Right lung (tissue), 5 donors: ENCODE measurements around the gene KYNU. TPM values are rescaled to one million over a fixed set of nuclear protein-coding genes. Genes with fewer than 3 reads are reported as not detected.
"Not testable (repeated sequence)": the region's sequence is repeated elsewhere in the genome, so short reads cannot be mapped to it uniquely, and the experiment has no call there.

Source experiments
- DNase-seq, 2 donors: peaks; one replicate each; pipeline ENCODE4 v3.0.0-alpha.2; 2013
- polyA plus RNA-seq, 5 donors: library from polyadenylated mRNA; unstranded; fragments of 120-200 nt; gene quantifications; one replicate each; pipeline versions ENCODE4 v1.2.1 to v1.2.3, GENCODE V29; 2013; ENCODE audit warnings: inconsistent platforms in 1 of 5, low replicate concordance in 1 of 5; ENCODE audit not compliant: insufficient read length in 5 of 5, insufficient read depth in 1 of 5

Gene KYNU
- polyA plus RNA-seq, 5 donors, result 0.56 to 1.1 (median 0.67) TPM

DNA sequence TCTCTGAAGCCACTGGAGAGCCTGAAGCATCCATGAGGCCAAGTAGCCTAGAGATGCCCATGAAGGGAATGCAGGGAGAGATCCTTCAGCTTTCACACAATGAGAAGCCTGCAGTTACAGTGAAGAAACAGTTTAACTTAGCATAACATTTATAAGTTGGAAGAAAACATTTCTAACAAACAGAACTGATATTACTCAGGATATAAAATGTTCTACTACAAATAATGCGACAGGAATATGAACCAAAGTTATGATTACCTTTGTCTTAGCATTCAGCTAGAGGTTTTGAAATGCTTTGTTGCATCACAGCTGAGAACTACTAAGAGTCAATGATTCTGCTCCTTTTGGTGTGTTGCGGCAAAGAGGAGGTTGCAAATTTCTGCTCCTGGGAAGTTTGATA is 6.9 kb upstream of the KYNU start:
- no peak for DNase-seq

DNA sequence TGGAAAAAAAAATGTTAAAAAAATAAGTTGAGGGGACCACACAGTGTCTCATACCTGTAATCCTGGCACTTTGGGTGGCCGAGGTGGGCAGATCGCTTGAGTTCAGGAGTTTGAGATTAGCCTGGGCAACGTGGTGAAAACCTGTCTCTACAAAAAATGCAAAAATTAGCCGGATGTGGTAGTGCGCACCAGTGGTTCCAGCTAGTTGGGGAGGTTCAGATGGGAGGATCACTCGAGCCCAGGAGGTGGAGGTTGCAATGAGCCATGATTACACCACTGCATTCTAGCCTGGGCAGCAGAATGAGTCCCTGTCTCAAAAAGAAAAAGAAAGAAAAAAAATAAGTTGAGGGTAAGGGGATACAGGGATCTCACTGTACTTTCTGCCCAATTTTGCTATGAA is 6.1 kb upstream of the KYNU start:
- no peak for DNase-seq

DNA sequence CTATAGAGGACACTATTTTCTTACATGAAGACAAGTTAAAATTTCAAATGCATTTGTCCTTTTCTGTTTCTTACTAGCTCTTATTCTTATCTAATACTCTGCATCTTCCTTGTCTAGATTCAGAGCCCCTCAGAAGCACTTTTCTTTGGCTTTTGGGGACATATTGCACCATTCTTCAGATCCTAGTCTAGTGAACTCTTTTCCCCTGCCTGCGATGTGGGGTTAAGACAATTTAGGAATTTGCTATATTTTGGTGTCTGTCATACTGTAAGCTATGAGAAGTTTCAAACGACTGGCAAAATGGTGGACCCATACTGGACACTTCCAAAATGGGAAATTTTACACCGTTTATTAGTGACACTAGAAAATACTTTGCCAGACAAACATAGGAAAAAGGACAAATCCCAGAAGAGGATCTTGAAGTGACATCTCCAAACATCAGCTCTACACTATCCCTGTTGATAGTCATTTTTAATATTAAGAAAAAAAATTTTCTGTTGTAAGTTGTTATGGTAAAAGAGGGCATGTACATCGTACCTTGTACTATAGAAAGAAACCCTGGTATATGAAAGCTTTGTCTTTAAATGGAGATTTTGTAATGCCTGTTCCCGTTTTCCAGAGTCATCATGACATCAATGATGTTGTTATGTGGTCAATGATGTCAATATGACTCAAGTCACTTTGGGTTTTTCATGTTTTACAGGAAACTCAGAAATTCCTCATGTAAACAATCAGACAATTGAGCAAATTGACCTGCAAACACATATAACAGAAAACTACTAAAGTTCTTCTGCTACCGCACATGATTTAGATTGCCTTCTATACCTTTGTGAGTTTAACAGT is 4.4 kb upstream of the KYNU start:
- no peak for DNase-seq

- DNase-seq, result no peak
Measured at GRCh38 chr2:142873831-142874287, 3.6 kb upstream of the KYNU start.

- peak; percentile 6 to 8 for DNase-seq
Measured at GRCh38 chr2:142874293-142874814, 3.1 kb upstream of the KYNU start.

- DNase-seq, result no peak
Measured at GRCh38 chr2:142875010-142875409, 2.5 kb upstream of the KYNU start.

- no peak for DNase-seq
Measured at GRCh38 chr2:142875652-142876051, 1.8 kb upstream of the KYNU start.

DNA sequence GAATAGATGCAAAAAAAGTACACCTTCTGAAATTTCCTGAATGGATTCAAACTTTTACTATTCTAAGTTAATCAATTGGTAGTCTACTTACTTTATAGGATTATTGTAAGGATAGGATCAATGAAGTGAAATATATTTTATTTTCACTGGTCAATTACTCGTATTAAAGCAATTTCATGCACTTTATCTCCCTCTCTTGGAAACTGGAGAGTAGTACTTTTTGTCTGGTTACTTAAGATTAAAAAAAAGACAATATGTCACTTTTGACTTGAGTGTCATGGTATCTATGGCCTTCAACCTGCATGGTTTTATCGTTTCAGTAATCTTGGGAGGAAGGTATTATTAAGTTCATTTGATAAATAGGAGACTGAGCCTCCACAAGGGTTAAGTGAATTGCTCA is 1.0 kb upstream of the KYNU start:
- no peak for DNase-seq

- DNase-seq, result no peak
Measured at GRCh38 chr2:142878031-142878678, 691 bp downstream of the KYNU start.

GRCh38 chr2:142879151-142879550 is 1.7 kb downstream of the KYNU start:
- DNase-seq, result no peak

- no peak for DNase-seq
Measured at GRCh38 chr2:142880279-142880678, 2.8 kb downstream of the KYNU start.

GRCh38 chr2:142881619-142882018 is 4.2 kb downstream of the KYNU start:
- no peak for DNase-seq

DNA sequence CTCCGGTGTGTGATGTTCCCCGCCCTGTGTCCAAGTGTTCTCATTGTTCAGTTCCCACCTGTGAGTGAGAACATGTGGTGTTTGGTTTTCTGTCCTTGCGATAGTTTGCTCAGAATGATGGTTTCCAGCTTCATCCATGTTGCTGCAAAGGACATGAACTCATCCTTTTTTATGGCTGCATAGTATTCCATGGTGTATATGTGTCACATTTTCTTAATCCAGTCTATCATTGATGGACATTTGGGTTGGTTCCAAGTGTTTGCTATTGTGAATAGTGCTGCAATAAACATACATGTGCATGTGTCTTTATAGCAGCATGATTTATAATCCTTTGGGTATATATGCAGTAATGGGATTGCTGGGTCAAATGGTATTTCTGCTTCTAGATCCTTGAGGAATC is 5.0 kb downstream of the KYNU start:
- DNase-seq, result not testable (repeated sequence)

GRCh38 chr2:142883526-142883925 is 6.1 kb downstream of the KYNU start:
- DNase-seq, result no peak

- no peak for DNase-seq
Measured at GRCh38 chr2:142885543-142885942, 8.1 kb downstream of the KYNU start.

DNA sequence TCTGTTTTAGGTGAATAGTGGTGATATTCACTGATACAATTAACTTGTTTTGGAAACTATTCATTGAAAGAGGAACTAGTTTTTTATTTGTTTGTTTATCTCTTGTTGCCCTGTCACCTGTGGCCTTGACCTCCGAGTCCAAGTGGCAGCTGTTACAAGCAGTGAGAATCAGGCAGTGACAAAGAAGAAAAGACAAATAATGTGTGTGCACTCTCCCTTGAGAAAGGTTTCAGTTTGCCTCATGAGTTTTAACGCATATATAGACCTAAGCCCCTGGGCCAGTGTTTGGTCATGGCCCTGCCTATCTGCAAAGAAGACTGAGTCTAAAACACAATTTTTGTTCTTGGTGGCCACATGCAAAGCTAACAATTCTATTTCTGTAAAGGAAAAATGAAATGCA is 15.3 kb downstream of the KYNU start:
- no peak for DNase-seq

- no peak for DNase-seq
Measured at GRCh38 chr2:142893241-142893640, 15.8 kb downstream of the KYNU start.

- no peak for DNase-seq
Measured at GRCh38 chr2:142897807-142898206, 20.3 kb downstream of the KYNU start.

DNA sequence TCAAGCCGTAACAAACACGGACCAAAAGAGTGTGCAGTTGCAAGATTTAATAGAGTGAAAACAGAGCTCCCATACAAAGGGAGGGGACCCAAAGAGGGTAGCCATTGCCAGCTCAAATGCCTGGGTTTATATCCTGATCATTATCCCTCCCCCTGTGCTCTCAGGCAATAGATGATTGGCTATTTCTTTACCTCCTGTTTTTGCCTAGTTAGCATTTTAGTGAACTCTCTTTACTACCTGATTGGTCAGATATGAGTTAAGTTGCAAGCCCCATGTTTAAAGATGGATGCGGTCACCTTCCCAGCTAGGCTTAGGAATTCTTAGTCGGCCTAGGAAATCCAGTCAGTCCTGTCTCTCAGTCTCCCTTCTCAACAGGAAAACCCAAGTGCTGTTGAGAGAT is 22.9 kb downstream of the KYNU start:
- not testable (repeated sequence) for DNase-seq

DNA sequence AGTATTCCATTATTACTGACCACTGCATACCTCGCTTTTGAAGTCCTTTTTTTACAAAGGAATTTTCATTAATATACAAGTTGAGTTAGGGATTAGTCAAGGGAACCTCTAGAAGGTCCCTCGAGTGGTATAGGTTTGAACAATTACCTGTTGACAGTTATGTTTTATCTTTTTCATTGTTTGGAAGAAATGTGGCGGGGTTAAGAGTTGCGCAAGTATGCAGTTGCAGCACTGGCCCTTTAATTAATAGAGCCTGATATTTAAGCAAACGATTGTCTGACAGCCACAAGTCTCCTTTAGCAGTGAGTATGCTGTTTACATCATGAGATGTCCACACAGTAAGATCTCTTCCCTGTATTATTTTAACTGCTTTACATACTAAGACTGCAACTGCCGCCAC is 24.3 kb downstream of the KYNU start:
- no peak for DNase-seq

DNA sequence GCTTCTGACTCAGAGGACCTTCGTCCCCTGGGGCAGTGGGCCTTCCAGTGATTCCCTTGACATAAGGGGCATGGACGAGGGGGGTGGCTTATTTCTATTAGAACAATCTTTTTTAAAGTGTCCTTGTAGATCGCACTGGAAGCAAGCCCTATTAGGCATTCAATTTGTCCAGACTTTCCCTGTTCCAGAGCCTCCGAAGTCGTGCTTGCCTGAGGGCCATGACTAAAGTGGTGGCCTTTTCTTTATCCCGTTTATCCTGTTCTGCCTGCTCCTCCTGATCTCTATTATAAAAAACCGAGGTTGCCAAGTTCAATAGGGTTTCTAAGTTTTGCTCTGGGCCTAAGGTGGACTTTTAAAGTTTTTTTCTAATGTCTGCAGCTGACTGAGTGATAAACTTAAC is 26.3 kb downstream of the KYNU start:
- DNase-seq, result not testable (repeated sequence)

GRCh38 chr2:142907653-142908052 is 30.2 kb downstream of the KYNU start:
- no peak for DNase-seq
